Upper lobe of left lung (tissue), 4 donors: ENCODE results near the gene DGKB.

ENCODE experiments used
- CTCF ChIP-seq, 6 experiments: fragments of 450-650 bp in 4 of 6; fragments of 200-600 bp in 2 of 6; sonication (generic) in 2 of 6; IDR thresholded peaks; one replicate each; pipeline ENCODE4 v1.5.1; 2016 to 2019; ENCODE audit warnings: antibody characterized with exemption in 6 of 6
- POLR2A ChIP-seq, 4 donors: fragments of 450-650 bp; IDR thresholded peaks; one replicate each; pipeline ENCODE4 v1.5.1; 2016 to 2017; ENCODE audit warnings: antibody characterized with exemption in 4 of 4, mild to moderate bottlenecking in 2 of 4
- POLR2AphosphoS5 ChIP-seq, 2 donors: sonication (generic); formaldehyde crosslinking; IDR thresholded peaks; one replicate each; pipeline ENCODE4 v1.5.1; 2017; ENCODE audit warnings: antibody characterized with exemption in 2 of 2

- TF ChIP-seq POLR2A (IDR thresholded peaks at IDR 0.05) (no peak), CTCF (IDR thresholded peaks at IDR 0.05) (no peak), POLR2AphosphoS5 (IDR thresholded peaks at IDR 0.05) (no peak)
Observed at GRCh38 chr7:14236834-14237233, 665.7 kb downstream of the DGKB start.
